ENCODE measurements around the gene ANKRD44.
A peak's percentile ranks its signal among the peaks of the same experiment; 100 is the strongest.
"Not testable (repeated sequence)": the region's sequence is repeated elsewhere in the genome, so short reads cannot be mapped to it uniquely, and the experiment has no call there.

ANKRD44 gene

DNA sequence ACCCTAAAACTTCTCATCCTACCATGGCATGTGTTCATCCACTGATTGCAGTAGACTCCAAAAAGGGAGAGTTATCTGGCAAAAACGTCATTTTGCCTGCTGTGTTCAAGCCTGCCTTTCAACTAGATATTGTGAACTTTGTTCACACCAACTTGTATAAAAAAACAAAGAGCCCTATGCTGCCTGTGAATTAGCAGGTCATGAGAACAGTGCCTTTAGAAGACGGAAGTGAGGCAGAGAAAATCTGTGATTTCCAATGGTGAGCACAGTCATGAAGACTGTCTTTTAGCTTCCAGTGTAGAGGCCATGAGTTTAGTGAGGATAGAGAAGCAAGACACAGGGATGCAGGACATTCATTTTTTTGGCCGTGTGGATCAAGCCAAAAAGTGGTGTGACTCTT is 280.5 kb downstream of the ANKRD44 start:
- DNase-seq (ENCODE audit: low spot score): no peak

- DNase-seq (ENCODE audit: low spot score): no peak
Measured at GRCh38 chr2:197028633-197029032, 281.9 kb downstream of the ANKRD44 start.

GRCh38 chr2:197028230-197028629 is 282.4 kb downstream of the ANKRD44 start:
- DNase-seq (ENCODE audit: low spot score): peak; percentile 58

DNA sequence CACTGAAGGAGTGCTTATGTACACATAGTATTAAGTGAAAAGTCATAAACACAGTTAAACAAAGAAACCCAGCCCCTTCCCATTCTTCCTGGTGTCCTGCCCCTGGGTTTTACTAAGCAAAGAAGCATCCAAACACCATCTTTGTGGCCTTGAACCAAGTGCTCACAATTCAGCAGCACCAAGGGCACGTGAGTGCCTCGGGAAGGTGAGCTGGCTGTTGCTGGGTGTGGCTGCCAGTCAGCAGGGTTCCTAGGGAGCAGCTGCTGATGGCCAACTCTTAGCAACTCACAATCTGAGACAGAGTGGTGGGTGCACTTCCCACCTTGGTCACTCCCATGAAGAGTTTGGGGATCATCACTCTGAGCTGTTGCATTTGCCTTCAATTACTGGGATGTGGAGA is 286.4 kb downstream of the ANKRD44 start:
- no peak for DNase-seq (ENCODE audit: low spot score)

GRCh38 chr2:197020921-197021320 is 289.7 kb downstream of the ANKRD44 start:
- not testable (repeated sequence) for DNase-seq (ENCODE audit: low spot score)

DNA sequence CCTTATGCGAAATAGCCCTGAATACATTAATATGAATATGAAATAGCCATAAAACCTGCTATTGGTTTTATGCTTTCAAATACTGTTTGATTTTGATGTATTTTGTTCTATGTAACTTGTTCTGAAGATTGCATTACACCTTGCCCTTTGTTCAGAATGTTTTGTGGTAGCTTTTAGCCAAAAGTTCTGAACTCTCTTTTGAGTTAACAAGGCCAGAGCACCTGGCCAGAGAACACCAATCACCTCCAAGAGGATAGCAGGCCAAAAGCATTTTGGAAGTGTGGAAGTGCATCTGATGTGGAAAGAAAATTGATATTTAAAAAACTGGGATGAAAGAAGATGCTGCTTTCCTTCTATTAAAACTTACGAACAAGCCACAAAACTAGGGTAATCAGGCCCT is 297.5 kb downstream of the ANKRD44 start:
- no peak for DNase-seq (ENCODE audit: low spot score)

- DNase-seq (ENCODE audit: low spot score): peak; percentile 53
Measured at GRCh38 chr2:197011801-197012641, 298.6 kb downstream of the ANKRD44 start.

DNA sequence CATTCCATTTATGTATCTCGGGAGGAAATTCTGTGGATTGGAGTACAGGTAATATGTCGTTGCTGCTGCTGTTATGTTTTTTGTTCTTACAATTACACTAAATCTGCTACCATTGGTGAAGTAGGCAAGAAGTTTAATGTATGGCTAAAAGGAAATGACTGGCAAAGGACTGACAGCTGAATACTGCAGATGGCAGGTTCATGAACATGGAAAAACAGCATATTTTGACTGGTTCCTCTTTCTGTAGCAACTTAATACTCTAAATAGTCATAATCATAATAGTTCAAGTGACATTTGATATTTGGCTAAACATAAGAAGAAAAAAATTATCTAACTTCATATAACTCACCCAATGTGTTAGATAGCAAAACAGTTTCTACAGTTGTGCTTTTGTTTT is 299.6 kb downstream of the ANKRD44 start:
- no peak for DNase-seq (ENCODE audit: low spot score)

GRCh38 chr2:197010200-197011020 is 300.2 kb downstream of the ANKRD44 start:
- no peak for DNase-seq (ENCODE audit: low spot score)

- not testable (repeated sequence) for DNase-seq (ENCODE audit: low spot score)
Measured at GRCh38 chr2:197008741-197009341, 301.7 kb downstream of the ANKRD44 start.

GRCh38 chr2:197007716-197008628 is 302.6 kb downstream of the ANKRD44 start:
- DNase-seq (ENCODE audit: low spot score): no peak

DNA sequence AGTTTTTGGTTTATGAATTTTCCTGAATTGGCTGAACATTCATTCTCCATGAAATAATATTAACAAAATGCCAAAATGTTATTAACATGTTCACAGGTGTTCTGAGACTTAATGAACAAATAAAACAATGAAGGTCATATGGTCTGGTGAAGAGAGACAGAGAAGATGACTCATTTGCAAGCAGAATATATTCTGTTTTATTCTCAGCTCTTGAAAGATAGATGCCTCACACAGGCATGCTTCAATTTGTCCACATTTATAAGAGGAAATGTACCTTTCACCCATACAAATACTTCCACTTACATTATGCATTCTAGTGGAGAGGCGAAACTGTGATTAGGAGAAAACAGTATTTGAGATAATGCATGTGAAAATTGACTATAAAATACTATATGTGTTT is 308.7 kb downstream of the ANKRD44 start:
- no peak for DNase-seq (ENCODE audit: low spot score)

- DNase-seq (ENCODE audit: low spot score): no peak
Measured at GRCh38 chr2:196995757-196996314, 314.7 kb downstream of the ANKRD44 start.

- DNase-seq (ENCODE audit: low spot score): no peak
Measured at GRCh38 chr2:196994764-196995163, 315.8 kb downstream of the ANKRD44 start.

GRCh38 chr2:196993617-196994016 is 317.0 kb downstream of the ANKRD44 start:
- no peak for DNase-seq (ENCODE audit: low spot score)

GRCh38 chr2:196992466-196992865 is 318.1 kb downstream of the ANKRD44 start:
- DNase-seq (ENCODE audit: low spot score): no peak

DNA sequence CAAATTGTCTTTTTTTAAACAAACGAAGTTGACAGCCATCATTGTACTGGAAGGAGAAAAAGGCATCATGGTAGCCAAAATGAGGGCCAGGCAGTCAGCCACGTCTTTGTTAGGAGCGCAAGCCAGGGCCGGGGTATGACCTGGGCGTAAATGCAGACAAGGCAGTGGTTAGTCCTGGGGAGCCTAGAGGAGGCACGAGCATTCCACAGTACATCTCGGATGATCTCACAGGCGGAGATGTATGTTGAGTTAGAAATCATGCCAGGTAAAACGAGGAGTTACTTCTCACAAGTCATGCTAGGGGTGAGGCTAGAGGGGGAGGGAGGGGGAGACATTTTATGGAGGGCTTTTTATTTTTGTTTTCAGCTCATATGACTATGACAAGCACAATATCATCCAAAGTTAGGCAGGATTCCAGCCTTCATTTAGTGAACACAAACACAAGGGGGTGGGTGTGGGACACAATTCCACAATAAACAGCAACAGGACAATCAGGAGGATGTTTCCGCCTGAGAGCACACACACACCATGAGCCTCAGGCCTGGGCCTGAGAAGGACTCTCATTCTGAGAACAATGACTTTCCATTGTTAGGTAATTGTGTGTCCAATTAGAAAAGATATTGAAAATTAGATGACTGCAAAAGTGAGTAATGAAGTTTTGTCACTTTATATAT is 319.7 kb downstream of the ANKRD44 start:
- DNase-seq (ENCODE audit: low spot score): no peak

GRCh38 chr2:196990092-196990491 is 320.5 kb downstream of the ANKRD44 start:
- no peak for DNase-seq (ENCODE audit: low spot score)

DNA sequence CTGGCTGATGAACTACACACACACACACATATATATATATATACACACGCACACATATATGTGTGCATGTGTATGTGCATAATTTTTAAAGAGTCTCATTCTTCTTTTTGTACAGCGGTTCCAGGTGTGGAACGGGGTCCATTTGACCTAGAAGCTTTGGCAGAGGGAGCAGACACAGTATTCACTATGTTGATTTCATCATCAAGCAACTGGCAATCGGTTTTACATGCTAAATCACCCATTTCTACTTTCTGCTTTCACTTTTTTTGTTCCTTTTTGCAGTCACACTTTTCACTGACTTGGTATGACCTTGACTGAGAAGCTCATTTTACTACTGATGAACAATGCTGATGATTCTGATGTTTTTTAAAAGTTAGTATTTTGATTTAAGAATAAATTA is 321.1 kb downstream of the ANKRD44 start:
- no peak for DNase-seq (ENCODE audit: low spot score)

- DNase-seq (ENCODE audit: low spot score): no peak
Measured at GRCh38 chr2:196988639-196989038, 321.9 kb downstream of the ANKRD44 start.

Measured in SW480 (cell line).